Calu3 (cell line): ENCODE results near the gene FFAR1. TPM values are rescaled to one million over a fixed set of nuclear protein-coding genes. Genes with fewer than 3 reads are reported as not detected.

Experiments
- BruUV-seq: library from RNA; stranded (reverse); fragments of 400-500 nt; replicated peaks from 2 replicates; lab custom pipeline; 2021; lab: Mats Ljungman, UMichigan
- CTCF ChIA-PET: fragments of 300-600 bp; sonication (Branson Sonifier 250); formaldehyde crosslinking; loops from one replicate; lab custom pipeline; 2022; ENCODE audit warnings: antibody characterized with exemption; lab: Charles Lee
- DNase-seq: peaks from one replicate; pipeline ENCODE4 v3.0.0; 2022
- H3K27ac Mint-ChIP-seq: one replicate; pipeline ENCODE4 v1.8.0; 2022; ENCODE audit warnings: mixed read lengths; ENCODE audit not compliant: unreplicated experiment
- H3K27me3 Mint-ChIP-seq: one replicate; pipeline ENCODE4 v1.8.0; 2022; ENCODE audit warnings: mixed read lengths; ENCODE audit not compliant: unreplicated experiment
- H3K36me3 Mint-ChIP-seq: one replicate; pipeline ENCODE4 v1.8.0; 2022; ENCODE audit warnings: mild to moderate bottlenecking, moderate library complexity, mixed read lengths; ENCODE audit not compliant: insufficient read depth, unreplicated experiment
- H3K4me1 Mint-ChIP-seq: one replicate; pipeline ENCODE4 v1.8.0; 2022; ENCODE audit warnings: mild to moderate bottlenecking, low read depth, mixed read lengths; ENCODE audit not compliant: unreplicated experiment
- H3K4me3 Mint-ChIP-seq: one replicate; pipeline ENCODE4 v1.8.0; 2022; ENCODE audit warnings: mild to moderate bottlenecking, low read depth, moderate library complexity, mixed read lengths; ENCODE audit not compliant: unreplicated experiment
- H3K9me3 Mint-ChIP-seq: one replicate; pipeline ENCODE4 v1.8.0; 2022; ENCODE audit warnings: low read depth, mixed read lengths; ENCODE audit not compliant: unreplicated experiment
- intact Hi-C: fragments of 100-400 bp; cut with micrococcal nuclease; formaldehyde crosslinking; loops from one replicate; pipeline ENCODE4 v1.10.0; 2022; ENCODE audit not compliant: unreplicated experiment
- total RNA-seq: library from RNA; stranded (reverse); gene quantifications from 2 replicates; pipeline ENCODE4 v1.2.3, GENCODE V29; 2022
- TF ChIP-seq, protein P1 (sequence below): fragments of 200-600 bp; IDR thresholded peaks from one replicate; pipeline ENCODE4 v1.8.0; 2022; ENCODE audit warnings: antibody characterized with exemption; ENCODE audit not compliant: unreplicated experiment

The FFAR1 gene
- total RNA-seq, 1 experiment from 2014 or later: not detected

DNA sequence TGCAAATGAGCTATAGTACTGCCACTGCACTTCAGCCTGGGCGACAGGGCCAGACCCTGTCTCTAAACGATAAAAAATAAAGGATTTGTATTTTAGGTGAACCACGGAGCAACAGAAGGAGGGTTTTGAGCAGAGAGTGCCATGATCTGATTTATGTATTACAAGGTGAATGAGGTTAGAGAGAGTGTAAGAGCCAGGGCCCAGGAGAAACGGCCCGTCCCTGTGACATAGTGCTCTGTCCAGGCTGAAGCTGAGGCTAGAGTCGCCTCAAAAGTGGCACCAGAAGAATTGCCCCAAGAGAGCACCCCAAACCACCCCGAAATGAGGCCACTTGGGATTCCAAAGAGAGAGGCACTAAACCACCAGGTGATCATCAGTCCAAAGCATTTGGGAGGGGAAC, 38.8 kb upstream of the FFAR1 start:
- H3K27ac Mint-ChIP-seq: no peak overlapping the region
- H3K4me3 Mint-ChIP-seq: no peak overlapping the region
- peaks cover 31% of the 10 kb centered on the region for H3K4me1 Mint-ChIP-seq
- no TSS peak for BruUV-seq
- no peaks in the 10 kb centered on the region for H3K9me3 Mint-ChIP-seq
- no peaks in the 10 kb centered on the region for H3K27me3 Mint-ChIP-seq
- no peak for DNase-seq
- no peaks in the 10 kb centered on the region for H3K36me3 Mint-ChIP-seq
- CTCF ChIA-PET: no interaction called here
- TF ChIP-seq, protein P1, sequence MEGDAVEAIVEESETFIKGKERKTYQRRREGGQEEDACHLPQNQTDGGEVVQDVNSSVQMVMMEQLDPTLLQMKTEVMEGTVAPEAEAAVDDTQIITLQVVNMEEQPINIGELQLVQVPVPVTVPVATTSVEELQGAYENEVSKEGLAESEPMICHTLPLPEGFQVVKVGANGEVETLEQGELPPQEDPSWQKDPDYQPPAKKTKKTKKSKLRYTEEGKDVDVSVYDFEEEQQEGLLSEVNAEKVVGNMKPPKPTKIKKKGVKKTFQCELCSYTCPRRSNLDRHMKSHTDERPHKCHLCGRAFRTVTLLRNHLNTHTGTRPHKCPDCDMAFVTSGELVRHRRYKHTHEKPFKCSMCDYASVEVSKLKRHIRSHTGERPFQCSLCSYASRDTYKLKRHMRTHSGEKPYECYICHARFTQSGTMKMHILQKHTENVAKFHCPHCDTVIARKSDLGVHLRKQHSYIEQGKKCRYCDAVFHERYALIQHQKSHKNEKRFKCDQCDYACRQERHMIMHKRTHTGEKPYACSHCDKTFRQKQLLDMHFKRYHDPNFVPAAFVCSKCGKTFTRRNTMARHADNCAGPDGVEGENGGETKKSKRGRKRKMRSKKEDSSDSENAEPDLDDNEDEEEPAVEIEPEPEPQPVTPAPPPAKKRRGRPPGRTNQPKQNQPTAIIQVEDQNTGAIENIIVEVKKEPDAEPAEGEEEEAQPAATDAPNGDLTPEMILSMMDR: no peak
- intact Hi-C loops: no loop called here

DNA sequence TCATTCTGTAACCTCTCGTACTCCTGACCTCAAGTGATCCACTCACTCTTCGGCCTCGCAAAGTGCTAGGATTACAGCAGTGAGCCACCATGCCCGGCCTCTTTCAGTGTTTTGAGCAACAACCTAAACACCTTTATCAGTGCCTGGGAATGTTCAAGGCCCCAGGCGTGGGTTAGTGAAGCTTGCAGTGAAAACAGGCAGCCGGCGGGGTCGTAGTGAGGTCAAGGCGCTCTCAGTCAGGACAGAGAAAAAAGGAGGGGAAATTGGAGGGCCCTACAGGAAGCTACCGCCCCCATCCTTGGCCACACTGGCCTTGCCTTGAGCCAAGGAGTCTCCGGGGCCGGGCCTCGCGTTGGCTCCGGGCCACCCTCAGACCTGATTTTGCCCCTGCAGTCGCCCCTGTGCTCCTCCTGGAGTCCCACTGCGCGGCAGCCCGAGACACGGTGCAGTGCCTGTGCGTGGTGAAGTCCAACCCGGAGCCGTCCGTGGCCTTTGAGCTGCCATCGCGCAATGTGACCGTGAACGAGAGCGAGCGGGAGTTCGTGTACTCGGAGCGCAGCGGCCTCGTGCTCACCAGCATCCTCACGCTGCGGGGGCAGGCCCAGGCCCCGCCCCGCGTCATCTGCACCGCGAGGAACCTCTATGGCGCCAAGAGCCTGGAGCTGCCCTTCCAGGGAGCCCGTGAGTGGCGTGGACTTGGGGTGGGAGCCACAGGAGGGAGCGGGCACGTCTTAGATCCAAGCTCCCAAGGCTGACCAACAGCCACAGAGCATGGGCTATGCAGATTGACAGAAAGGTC, 38.0 kb upstream of the FFAR1 start:
- CTCF ChIA-PET: no interaction called here
- Mint-ChIP-seq H3K9me3 (no peaks in the 10 kb centered on the region), H3K4me1 (peaks cover 31% of the 10 kb centered on the region), H3K27ac (no peak overlapping the region), H3K27me3 (no peaks in the 10 kb centered on the region), H3K36me3 (no peaks in the 10 kb centered on the region), H3K4me3 (no peak overlapping the region)
- TF ChIP-seq, protein P1: no peak
- BruUV-seq: no TSS peak
- intact Hi-C loops: no loop called here
- DNase-seq: no peak

DNA sequence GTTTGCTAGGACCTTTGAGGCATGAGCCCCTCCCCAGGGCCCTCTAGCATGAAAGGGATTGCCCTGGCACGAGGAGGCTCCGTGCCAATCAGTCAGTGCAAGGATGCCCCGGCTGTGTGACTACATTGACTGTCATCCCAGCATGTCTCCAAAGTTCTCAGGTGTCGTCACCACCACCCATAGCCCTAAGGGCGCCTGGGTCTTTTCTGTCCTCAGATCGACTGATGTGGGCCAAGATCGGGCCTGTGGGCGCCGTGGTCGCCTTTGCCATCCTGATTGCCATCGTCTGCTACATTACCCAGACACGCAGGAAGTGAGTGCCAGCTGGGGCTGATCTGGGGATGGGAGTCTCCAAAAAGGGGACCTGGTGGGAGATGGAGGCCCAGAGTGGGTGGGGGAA, 37.4 kb upstream of the FFAR1 start:
- intact Hi-C loops: no loop called here

DNA sequence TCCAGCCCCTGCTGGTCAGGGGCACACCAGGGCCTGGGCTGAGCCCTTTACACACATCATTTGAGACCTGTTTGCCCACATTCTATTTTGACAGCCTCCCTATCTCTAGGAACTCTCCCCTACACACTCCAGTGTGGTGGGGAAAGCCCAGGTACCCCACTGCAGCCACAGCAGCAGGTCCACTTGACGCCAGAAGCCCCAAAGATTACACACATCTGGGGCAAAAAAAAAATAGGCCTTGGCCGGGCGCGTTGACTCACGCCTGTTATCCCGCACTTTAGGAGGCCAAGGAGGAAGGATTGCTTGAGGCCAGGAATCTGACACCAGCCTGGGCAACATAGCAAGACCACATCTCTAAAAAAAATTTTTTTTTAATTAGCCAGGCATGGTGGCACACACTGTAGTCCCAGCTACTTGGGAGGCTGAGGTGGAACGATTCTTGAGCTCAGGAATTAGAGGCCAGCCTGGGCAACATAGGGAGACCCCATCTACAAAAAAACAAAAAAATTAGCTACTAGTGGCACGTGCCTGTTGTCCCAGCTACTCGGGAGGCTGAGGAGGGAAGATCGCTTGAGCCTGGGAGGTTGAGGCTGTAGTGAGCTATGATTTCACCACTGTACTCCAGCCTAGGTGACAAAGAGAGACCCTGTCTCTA, 36.8 kb upstream of the FFAR1 start:
- H3K4me3 Mint-ChIP-seq: no peak overlapping the region

More for the DNA sequence above, 37.4 kb upstream of the FFAR1 start:
- no peak overlapping the region for H3K4me3 Mint-ChIP-seq
- no peaks in the 10 kb centered on the region for H3K27me3 Mint-ChIP-seq
- peaks cover 31% of the 10 kb centered on the region for H3K4me1 Mint-ChIP-seq
- DNase-seq: no peak
- no TSS peak for BruUV-seq
- TF ChIP-seq, protein P1: no peak
- CTCF ChIA-PET: no interaction called here
- H3K9me3 Mint-ChIP-seq: no peaks in the 10 kb centered on the region
- H3K27ac Mint-ChIP-seq: no peak overlapping the region
- H3K36me3 Mint-ChIP-seq: no peaks in the 10 kb centered on the region

More for the DNA sequence above, 36.8 kb upstream of the FFAR1 start:
- Mint-ChIP-seq H3K27ac (no peak overlapping the region), H3K36me3 (no peaks in the 10 kb centered on the region), H3K9me3 (no peaks in the 10 kb centered on the region), H3K27me3 (no peaks in the 10 kb centered on the region), H3K4me1 (peaks cover 31% of the 10 kb centered on the region)
- no peak for DNase-seq
- BruUV-seq: no TSS peak
- intact Hi-C loops: no loop called here
- TF ChIP-seq, protein P1: no peak
- CTCF ChIA-PET: interaction anchor here (0.7 kb wide), 1 partner anchor 201 kb away, joined by 6 read pairs; no protein-coding TSS in a partner anchor
